Cardiac fibroblast (primary cell): ENCODE data around the gene PXDN.
"Not testable (repeated sequence)": the region's sequence is repeated elsewhere in the genome, so short reads cannot be mapped to it uniquely, and the experiment has no call there.

Source experiments
- DNase-seq, 2 donors: peaks; one replicate each; pipeline versions ENCODE4 v3.0.0 to v3.0.0-alpha.2; 2010; ENCODE audit warnings: low read depth in 2 of 2
- H3K4me3 ChIP-seq, 2 donors: replicated peaks in 1 of 2; 1 replicate in 1 of 2; 2 replicates in 1 of 2; pipeline ENCODE4 v1.5.1; 2011; ENCODE audit warnings: low read depth in 2 of 2, low read length in 2 of 2, mild to moderate bottlenecking in 2 of 2, moderate library complexity in 1 of 2
- CTCF ChIP-seq: IDR thresholded peaks from one replicate; pipeline ENCODE4 v1.5.1; 2011; ENCODE audit warnings: low read depth, mild to moderate bottlenecking, low read length, inconsistent platforms

The PXDN gene

GRCh38 chr2:1782514-1782913 is 38.2 kb upstream of the PXDN start:
- TF ChIP-seq CTCF = no peak
- no peak for DNase-seq
- no peak overlapping the region for H3K4me3 ChIP-seq

- TF ChIP-seq CTCF = no peak
- DNase-seq = no peak
- no peak overlapping the region for H3K4me3 ChIP-seq
Measured at GRCh38 chr2:1781291-1782080, 37.2 kb upstream of the PXDN start.

- H3K4me3 ChIP-seq = no peak overlapping the region
- DNase-seq = no peak
- TF ChIP-seq CTCF = no peak
Measured at GRCh38 chr2:1780693-1781092, 36.4 kb upstream of the PXDN start.

GRCh38 chr2:1780054-1780453 is 35.7 kb upstream of the PXDN start:
- not testable (repeated sequence) for H3K4me3 ChIP-seq, DNase-seq

GRCh38 chr2:1778566-1778965 is 34.3 kb upstream of the PXDN start:
- no peak for DNase-seq
- no peak overlapping the region for H3K4me3 ChIP-seq
- no peak for TF ChIP-seq CTCF

GRCh38 chr2:1777781-1778180 is 33.5 kb upstream of the PXDN start:
- DNase-seq = no peak
- no peak overlapping the region for H3K4me3 ChIP-seq
- TF ChIP-seq CTCF = no peak

- H3K4me3 ChIP-seq = no peak overlapping the region
- no peak for TF ChIP-seq CTCF
- DNase-seq = no peak
Measured at GRCh38 chr2:1777156-1777555, 32.8 kb upstream of the PXDN start.
